OCI-M1 (cell line): Measurements from ENCODE around the gene UFSP1.
A peak's percentile ranks its signal among the peaks of the same experiment; 100 is the strongest.

Experiments used
- DNase-seq: peaks from one replicate; lab custom pipeline; 2025; lab: John Stamatoyannopoulos, UW

Gene UFSP1

DNA sequence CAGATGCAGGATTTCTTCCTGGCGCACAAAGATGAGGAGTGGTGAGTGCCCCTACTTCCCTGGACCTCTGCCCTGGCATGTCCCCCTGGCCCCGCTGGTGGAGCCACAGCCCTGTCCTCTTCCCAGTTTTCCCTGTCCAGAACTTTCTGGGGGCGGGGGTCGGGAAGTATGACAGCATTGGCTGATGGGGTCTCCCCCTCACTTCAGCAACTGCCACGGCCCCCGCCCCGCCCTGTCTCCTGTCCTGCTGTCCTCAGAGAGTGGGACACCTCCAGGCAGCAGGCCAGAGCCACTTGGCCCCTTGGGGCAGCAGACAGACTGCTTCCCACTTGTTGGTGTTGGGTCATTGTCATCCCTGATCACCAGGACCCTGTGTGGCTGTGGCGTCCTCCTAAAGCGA lies 7.3 kb downstream of the UFSP1 start:
- no peak for DNase-seq

DNA sequence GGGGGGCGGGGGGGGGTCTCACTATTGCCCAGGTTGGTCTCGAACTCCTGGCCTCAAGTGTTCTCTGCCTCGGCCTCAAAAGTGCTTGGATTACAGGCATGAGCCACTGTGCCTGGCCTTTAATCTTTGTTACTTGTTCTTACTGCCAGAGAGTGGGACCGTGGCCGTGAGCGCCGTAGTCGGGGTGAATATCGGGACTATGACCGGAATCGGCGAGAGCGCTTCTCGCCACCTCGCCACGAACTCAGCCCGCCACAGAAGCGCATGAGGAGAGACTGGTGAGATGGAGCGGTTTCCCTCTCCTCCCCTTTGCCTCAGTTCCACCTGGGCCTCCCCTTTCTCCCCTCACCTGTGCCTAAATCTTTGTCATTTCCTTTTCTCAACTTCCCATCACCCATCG lies 8.4 kb downstream of the UFSP1 start:
- DNase-seq: no peak

DNA sequence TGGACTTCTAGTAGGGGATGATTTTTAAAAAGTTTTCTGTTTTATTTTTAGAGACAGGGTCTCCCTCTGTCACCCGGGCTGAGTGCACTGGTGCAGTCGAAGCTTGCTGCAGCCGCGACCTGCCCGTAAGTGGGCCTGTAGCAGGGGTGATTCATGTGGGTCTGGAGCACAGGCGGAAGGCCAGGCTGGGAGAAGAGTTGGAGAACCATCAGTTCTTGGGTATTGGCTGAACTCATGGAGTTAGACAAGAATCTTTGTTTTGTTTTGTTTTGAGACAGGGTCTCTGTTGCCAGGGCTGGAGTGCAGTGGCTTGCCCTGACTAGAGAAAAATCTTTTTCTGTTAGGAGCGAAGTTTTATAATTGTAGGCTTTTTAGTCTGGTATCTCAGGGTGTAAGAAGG lies 8.9 kb downstream of the UFSP1 start:
- no peak for DNase-seq

DNA sequence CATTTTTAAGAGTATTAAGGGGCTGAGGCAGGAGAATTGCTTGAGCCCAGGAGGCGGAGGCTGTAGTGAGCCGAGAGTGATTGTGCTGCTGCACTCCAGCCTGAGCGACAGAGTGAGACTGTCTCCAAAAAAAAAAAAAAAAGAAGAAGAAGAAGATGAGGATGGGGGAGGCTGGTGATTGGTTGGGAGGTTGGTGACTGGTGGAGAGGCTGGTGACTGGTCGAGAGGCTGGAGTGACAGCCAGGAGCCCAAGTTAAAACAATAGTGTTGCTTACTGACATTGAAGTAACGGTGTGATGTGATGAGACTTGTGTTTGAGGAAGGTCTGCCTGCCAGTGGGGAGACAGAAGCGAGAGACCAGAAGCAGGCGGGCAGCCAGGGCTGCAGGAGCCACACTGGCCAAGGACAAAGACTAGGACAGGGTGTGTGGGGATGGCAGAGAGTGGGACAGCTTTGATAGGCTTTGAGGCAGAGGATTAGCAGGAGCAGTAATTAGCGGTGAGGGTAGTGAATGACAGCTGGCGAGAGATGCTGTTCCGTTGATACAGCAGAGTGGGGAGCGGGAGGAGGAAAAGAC lies 9.7 kb downstream of the UFSP1 start:
- DNase-seq: no peak

DNA sequence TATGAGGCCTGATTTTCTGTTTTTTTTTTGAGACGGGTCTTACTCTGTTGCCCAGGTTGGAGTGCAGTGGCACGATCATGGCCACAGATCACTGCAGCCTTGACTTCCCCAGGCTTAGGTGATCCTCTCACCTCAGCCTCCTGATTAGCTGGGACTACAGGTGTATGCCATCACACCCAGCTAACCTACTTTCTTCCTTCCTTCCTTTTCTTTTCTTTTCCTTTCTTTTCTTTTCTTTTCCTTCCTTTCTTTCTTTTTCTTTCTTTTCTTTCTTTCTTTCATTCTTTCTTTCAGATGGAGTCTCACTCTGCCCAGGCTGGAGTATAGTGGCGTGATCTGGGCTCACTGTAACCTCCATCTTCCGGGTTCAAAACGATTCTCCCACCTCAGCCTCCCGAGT lies 10.8 kb downstream of the UFSP1 start:
- DNase-seq: no peak

DNA sequence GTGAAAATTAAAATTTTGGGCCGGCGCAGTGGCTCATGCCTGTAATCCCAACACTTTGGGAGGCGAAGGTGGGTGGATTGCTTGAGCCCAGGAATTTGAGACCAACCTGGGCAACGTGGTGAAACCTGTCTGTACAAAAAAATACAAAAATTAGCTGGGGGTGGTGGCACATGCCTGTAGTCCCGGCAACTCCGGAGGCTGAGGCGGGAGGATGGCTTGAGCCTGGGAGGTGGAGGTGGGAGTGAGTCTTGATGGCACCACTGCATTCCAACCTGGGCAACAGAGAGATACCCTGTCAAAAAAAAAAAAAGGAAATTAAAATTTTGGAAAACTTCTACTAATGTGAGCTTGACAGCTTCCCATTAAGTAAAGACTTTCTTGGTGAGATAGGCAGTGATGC lies 11.5 kb downstream of the UFSP1 start:
- no peak for DNase-seq

DNA sequence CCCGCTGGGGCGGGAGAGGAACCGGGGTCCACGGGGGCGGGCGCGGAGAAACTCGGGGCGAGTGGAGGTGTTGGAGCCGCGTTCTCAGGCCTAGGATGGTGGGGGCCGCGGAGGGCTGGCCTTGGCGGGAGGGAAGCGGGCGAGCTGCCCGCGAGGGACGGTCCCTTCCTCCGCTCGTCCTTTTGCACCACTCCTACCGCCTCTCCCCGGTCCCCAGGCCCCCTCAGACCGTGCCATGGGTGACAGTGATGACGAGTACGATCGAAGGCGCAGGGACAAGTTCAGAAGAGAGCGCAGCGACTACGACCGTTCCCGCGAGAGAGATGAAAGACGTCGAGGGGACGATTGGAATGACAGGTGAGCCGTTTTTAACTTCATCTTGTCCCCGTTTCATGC lies 14.2 kb downstream of the UFSP1 start:
- DNase-seq: peak; percentile 57

DNA sequence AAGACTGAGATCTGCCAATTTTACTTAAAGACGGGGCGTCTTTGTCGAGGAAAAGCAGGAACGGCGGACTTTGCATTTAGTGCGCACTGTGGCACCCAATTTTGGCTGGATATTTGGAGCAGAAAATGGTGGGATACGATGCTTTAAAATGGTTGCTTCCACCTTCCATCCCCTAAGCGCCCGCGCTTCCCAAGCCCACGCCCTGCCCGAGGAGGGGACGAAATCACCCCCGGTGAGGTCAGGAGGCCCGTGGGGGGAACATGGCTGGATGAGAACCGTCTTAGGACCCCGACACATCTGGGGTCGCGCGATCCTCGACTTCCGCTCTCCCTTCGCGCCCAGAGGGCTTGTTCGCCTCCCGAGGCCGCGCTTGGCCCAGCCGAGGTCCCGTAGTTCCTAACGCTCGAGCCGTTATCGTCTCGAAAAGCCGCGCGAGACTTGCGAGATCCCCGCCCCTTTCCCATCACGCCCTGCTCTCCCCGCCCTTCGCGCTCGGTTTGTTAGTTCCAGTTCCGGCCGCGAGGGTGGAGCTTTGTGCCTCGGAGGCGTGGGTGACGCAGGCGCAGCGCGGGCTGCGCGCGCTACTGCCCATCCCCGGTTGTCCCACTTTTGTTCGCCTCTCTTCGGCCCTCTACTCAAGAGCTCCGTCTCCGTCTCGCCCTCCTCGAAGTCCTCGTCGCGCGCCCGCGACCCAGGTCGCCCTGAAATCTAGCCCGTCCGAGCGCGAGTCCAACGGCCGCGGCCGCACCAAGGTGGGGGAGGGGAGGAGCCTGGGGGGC lies 14.7 kb downstream of the UFSP1 start, which contains the start of gene SRRT:
SRRT (plus strand) TSS at position 527 of the 779 bp plus-strand sequence. CDS start 488 bp downstream, outside the sequence.
- peak; percentile 100 for DNase-seq

DNA sequence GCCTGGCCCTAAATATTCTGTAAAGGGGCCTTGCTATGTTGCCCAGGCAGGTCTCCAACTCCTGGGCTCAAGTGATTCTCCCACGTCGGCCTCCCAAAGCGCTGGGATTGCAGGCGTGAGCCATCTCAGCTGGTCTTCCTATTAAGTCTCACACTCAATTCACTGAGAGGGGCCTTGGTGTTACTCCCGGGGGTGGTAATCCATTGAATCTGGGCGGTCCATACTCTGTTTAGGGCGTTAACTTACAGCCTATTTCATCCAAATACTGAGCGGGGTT lies 15.3 kb downstream of the UFSP1 start:
- no peak for DNase-seq

DNA sequence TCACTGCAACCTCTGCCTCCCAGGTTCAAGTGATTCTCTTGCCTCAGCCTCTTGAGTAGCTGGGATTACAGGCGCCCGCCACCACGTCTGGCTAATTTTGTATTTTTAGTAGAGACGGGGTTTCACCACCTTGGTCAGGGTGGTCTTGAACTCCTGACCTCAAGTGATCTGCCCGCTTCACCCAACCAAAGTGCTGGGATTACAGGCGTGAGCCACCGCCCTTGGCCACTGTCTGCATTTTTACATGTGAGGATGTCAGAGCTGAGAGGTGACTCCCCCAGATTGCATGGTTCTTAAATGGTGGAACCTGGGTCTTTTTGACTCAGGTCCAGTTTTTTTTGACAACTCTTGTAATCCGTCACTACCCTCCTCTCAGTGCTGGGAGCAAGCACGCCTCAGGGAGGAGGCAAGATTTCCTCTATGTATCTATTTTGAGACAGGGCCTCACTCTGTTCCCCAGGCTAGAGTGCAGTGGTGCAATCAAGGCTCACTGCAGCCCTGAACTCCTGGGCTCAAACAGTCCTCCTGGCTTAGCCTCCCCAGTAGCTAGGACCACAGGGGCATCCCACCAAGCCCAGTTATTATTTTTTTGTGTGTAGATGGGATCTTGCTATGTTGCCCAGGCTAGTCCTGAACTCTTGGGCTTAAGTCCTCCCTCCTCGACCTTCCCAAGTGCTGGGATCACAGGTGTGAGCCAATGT lies 15.8 kb downstream of the UFSP1 start:
- DNase-seq: no peak

DNA sequence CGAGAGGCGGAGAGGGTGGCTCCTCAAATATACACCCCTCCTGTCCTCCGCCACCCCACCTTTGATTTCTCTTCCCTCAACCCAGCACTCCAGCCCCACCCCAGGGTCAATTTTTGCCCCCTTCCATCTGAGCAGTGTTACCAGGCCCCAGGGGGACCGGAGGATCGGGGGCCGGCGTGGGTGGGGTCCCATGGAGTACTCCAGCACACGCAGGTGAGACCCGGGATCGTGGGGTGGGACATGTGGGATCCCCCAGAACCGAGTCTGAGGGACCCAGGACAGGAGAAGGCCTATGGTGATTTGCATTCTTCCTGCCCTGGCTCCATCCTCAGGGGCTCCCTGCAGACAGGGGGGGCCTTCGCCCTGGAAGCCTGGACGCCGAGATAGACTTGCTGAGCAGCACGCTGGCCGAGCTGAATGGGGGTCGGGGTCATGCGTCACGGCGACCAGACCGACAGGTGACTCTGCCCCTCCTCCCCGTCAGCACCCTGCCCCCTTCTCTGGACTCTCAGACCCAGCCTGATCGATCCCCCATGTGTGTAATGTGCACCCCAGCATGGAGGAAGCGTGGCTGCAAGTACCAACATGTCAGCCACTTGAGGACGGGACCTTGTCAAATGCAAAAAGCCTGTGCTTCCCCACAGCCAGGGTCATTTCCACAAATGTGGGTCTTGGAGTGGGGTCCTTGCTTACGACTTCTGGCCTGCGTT lies 21.6 kb downstream of the UFSP1 start:
- DNase-seq: no peak

DNA sequence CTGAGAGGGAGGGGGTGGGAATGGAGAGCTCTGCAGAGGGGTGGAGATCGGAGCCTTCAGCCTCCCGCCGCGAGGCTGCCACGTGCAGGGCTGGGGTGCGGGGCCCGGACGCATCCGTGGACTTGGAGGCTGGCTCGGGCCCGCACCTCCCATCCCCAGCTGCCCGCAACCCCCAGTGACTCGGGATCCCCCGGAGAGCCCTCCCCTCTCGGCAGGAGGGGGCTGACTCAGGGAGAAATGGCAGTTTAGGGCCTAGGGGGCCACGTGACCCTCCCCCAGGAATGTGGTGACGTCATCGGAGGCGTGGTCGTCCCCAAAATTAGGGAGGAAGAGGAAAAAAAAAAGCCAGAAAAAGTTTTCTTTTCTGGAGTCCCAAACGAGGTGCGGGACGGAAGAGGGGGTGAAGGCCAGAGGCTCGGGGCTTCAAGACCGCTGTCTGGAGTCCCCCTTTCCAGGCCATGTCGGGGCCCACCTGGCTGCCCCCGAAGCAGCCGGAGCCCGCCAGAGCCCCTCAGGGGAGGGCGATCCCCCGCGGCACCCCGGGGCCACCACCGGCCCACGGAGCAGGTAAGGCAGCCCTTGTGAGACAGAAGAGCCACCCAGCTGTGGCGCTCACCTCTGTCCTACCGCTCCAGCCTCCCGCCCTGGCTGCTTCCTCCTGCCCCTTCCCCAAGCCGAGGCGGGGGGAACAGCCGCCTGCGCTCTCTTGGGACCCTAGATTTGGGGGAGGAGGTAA lies 22.3 kb downstream of the UFSP1 start, which contains the start of gene TRIP6:
TRIP6 (plus strand) TSS at position 348 of the 736 bp plus-strand sequence; CDS start at position 459, 111 bp downstream.
- no peak for DNase-seq

DNA sequence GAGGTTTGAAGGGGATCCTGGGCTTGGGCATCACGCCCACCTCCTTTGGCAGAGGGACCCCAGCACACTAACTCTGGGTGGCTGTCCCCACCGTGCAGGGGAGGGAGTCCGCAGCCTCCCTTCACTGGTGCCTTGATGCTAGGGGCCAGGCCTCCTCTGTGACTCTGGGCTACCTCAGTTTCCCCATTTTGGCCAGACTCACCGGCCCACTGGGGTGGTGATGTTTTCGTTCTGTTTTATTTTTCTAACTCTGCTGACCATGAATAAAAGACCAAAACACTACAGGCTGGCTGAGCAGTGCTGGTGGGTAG lies 22.8 kb downstream of the UFSP1 start:
- no peak for DNase-seq

DNA sequence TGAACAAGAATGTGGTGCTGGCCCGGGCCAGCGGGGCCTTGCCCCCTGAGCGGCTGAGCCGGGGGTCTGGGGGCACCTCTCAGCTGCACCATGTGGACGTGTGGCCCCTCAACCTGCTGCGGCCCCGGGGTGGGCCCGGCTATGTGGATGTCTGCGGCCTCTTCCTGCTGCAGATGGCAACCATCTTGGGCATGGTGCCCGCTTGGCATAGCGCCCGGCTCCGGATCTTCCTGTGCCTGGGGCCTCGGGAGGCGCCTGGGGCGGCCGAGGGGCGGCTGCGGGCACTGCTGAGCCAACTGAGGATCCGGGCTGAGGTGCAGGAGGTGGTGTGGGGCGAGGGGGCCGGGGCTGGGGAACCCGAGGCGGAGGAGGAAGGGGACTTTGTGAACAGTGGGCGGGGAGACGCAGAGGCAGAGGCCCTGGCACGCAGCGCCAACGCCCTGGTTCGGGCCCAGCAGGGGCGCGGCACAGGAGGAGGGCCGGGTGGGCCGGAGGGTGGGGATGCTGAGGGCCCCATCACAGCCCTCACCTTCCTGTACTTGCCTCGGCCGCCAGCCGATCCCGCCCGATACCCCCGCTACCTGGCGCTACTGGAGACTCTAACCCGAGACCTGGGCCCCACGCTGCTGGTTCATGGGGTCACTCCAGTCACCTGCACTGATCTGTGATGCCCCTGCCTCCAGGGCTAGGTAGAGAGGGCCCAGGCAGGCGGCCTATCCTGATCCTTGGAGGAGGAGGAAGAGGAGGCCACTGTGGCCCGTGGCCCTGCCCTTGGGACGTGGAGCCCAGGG lies 23.4 kb downstream of the UFSP1 start:
- DNase-seq: no peak

DNA sequence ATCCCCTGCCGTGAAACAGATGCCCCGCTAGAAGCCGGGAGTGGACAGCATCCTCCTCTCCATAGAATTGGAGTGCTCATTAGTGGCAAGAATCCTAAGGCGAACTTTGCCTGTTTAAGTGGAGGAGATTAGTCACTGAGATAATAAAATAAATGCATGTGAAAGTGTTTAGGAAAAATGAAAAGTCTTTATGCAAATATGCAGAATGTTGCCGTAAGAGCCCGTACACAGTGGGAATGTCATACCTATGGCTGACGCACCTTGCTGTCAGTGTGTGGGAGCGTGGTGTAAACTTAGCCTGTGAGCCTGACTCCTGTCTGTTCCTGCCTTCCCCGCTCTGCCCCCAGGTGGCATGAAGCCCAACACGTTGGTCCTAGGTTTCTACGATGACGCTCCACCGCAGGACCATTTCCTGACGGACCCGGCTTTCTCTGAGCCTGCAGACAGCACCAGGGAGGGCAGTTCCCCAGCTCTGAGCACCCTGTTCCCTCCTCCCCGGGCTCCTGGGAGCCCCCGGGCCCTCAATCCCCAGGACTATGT lies 24.1 kb downstream of the UFSP1 start:
- DNase-seq: no peak

DNA sequence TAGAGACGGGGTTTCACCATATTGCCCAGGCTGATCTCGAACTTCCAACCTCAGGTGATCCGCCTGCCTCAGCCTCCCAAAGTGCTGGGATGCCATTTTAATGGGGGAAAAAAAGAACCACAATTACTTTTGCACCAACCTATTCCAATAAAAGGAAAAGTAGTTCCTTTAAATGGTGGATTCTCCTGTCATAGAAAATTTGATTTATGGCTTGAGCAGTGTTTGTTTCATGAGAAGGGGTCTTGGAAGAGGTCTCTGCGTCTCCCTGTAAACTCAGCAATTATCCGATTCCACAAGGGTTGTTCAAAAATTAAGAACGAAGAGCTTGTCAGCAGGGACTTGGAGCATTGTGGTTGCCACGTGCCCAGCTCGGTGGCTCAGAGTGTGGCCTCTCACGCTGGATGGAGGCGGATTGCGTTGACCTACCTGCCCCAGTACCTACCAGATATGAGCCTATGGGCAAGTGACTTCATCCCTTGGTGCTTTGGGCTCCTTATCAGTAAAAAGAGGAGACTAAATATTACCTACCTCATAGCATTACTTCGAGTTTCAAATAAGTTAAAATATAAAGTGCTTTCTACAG lies 25.2 kb downstream of the UFSP1 start:
- DNase-seq: no peak

DNA sequence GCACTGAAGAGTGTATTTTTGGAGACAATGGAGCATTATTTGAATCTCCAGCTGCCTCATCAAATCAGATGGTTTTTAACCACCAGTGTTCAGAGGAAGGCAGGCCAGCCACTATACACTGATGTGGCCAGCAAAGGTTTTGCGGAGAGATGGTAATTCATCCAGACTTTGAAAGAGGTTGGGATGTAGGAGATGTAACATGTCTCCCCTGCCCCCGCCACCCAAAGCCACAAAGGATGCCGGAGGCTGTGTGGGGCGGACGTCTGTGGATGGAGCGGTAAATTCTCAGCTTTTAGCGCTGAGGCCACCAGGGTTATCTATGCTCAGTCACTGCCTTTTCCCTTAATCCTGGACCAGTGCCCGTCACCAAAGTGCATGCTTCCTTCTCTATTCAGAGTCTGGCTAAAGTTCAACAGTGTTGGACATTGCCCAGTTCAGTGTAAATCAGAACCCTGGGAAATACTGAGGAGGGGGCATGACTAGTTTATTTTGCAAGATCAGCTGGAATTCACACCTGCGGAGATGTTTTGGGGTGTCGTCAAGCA lies 26.0 kb downstream of the UFSP1 start:
- DNase-seq: peak; percentile 62

DNA sequence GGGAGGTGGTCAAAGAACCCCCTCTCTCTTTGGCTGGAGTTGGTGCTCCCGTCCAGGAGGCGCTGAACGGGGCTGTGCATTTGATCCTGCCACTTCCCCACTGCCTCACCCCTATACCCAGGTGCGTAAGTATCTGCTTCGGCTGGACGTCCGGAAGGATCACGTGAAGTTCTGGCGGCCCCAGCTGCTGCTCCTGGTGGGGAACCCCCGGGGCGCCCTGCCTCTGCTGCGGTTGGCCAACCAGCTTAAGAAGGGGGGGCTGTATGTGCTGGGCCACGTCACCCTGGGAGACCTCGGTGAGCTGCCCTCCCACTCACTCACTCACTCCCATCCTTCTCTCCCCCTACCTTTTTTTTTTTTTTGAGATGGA lies 27.9 kb downstream of the UFSP1 start:
- DNase-seq: no peak

DNA sequence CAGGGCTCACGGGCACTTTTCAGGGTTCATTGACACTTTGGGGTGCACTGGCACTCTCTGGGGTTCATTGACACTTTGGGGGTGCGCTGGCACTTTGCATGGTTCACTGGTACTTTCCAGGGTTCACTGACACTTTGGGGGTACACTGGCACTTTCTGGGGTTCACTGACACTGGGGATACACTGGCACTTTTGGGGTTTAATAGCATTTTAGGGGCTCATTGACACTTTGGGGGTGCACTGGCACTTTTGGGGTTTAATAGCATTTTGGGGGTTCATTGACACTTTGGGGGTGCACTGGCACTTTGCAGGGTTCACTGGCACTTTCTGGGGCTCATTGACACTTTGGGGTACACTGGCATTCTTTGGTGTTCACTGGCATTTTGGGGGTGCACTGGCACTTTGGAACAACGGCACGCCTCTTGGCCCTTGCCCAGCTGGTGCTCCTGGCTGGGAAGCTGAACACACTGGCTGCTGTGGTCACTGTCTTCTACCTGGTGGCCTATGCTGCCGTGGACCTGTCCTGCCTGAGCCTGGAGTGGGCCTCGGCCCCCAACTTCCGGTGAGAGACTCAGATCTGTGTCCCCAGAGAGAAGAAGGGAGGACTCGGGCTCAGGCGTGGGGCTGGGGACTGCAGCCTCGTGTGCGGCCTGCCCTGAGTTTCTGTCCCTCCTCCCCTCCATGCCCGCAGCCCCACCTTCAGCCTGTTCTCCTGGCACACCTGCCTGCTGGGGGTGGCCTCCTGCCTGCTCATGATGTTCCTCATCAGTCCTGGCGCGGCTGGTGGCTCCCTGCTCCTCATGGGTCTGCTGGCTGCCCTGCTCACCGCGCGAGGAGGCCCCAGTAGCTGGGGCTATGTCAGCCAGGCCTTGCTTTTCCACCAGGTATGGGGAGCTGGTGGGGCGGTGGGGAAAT lies 28.6 kb downstream of the UFSP1 start:
- no peak for DNase-seq
